Loucy (cell line): Measurements from ENCODE around the gene EREG.

ENCODE experiments used
- H2AFZ ChIP-seq: fragments of 200-600 bp; sonication (generic); 2 replicates; pipeline ENCODE4 v1.6.0; 2016; ENCODE audit warnings: antibody characterized with exemption, mild to moderate bottlenecking, low read length, moderate library complexity
- H3F3A ChIP-seq: fragments of 200-600 bp; 2 replicates; pipeline ENCODE4 v1.6.0; 2016; ENCODE audit warnings: antibody characterized with exemption, low read depth, mild to moderate bottlenecking
- H3K27me3 ChIP-seq: fragments of 200-600 bp; sonication (generic); 2 replicates; pipeline ENCODE4 v1.6.1; 2014; ENCODE audit warnings: low read length, mild to moderate bottlenecking; ENCODE audit not compliant: insufficient read depth, poor library complexity, severe bottlenecking
- H3K36me3 ChIP-seq: fragments of 200-600 bp; sonication (generic); 2 replicates; pipeline ENCODE4 v1.6.1; 2016; ENCODE audit warnings: low read length; ENCODE audit not compliant: insufficient read depth
- H3K4me1 ChIP-seq: fragments of 200-600 bp; sonication (generic); 2 replicates; pipeline ENCODE4 v1.5.1; 2014; ENCODE audit warnings: low read length, mild to moderate bottlenecking; ENCODE audit not compliant: insufficient read depth, poor library complexity, severe bottlenecking
- H3K4me2 ChIP-seq: fragments of 200-600 bp; sonication (generic); 2 replicates; pipeline ENCODE4 v1.6.0; 2014; ENCODE audit warnings: antibody characterized with exemption, low read length, low read depth, mild to moderate bottlenecking; ENCODE audit not compliant: poor library complexity, severe bottlenecking
- H3K4me3 ChIP-seq: fragments of 200-600 bp; sonication (generic); 2 replicates; pipeline ENCODE4 v1.5.1; 2014; ENCODE audit warnings: low read length, mild to moderate bottlenecking, mixed read lengths; ENCODE audit not compliant: poor library complexity, severe bottlenecking
- H3K79me2 ChIP-seq: fragments of 200-600 bp; sonication (generic); 2 replicates; pipeline ENCODE4 v1.6.1; 2014; ENCODE audit warnings: low read length; ENCODE audit not compliant: insufficient read depth
- H3K9ac ChIP-seq: fragments of 200-600 bp; sonication (generic); 2 replicates; pipeline ENCODE4 v1.6.0; 2014; ENCODE audit warnings: mild to moderate bottlenecking, low read depth, low read length, moderate library complexity; ENCODE audit not compliant: poor library complexity, severe bottlenecking
- H3K9me2 ChIP-seq: fragments of 200-600 bp; sonication (generic); replicated peaks from 2 replicates; pipeline ENCODE4 v1.6.1; 2016; ENCODE audit warnings: low read depth, low read length, mixed read lengths
- H3K9me3 ChIP-seq: fragments of 200-600 bp; sonication (generic); 2 replicates; pipeline ENCODE4 v1.6.1; 2014; ENCODE audit warnings: mild to moderate bottlenecking, antibody characterized with exemption, low read length, low read depth; ENCODE audit not compliant: insufficient read depth
- H4K20me1 ChIP-seq: fragments of 200-600 bp; sonication (generic); 2 replicates; pipeline ENCODE4 v1.6.0; 2014; ENCODE audit warnings: antibody characterized with exemption, low read length, mild to moderate bottlenecking; ENCODE audit not compliant: insufficient read depth, poor library complexity, severe bottlenecking
- CTCF ChIP-seq: fragments of 200-600 bp; sonication (generic); conservative IDR thresholded peaks from 2 replicates; pipeline ENCODE4 v1.5.1; 2014; ENCODE audit warnings: mild to moderate bottlenecking, antibody characterized with exemption, low read length
- EZH2phosphoT487 ChIP-seq: fragments of 200-600 bp; IDR thresholded peaks from 2 replicates; pipeline ENCODE4 v1.6.1; 2018; ENCODE audit warnings: antibody characterized with exemption, mild to moderate bottlenecking, moderate library complexity, borderline replicate concordance

Gene EREG

GRCh38 chr4:74324262-74324661 lies 40.7 kb upstream of the EREG start:
- H3K4me3 ChIP-seq = no peak overlapping the region
- TF ChIP-seq EZH2phosphoT487 (no peak), CTCF (no peak)
- H3F3A ChIP-seq = no peaks in the 10 kb centered on the region
- H3K79me2 ChIP-seq = no peaks in the 10 kb centered on the region
- H3K9ac ChIP-seq = no peak overlapping the region
- H2AFZ ChIP-seq = no peak overlapping the region
- peaks cover 3% of the 10 kb centered on the region for H3K4me1 ChIP-seq
- H3K9me2 ChIP-seq = no peaks in the 10 kb centered on the region
- H3K9me3 ChIP-seq = no peaks in the 10 kb centered on the region
- no peaks in the 10 kb centered on the region for H3K27me3 ChIP-seq
- no peaks in the 10 kb centered on the region for H3K36me3 ChIP-seq
- H3K4me2 ChIP-seq = no peak overlapping the region
- no peaks in the 10 kb centered on the region for H4K20me1 ChIP-seq

- H3K4me2 ChIP-seq = no peak overlapping the region
- H3K4me1 ChIP-seq = no peaks in the 10 kb centered on the region
- H3K36me3 ChIP-seq = no peaks in the 10 kb centered on the region
- H3F3A ChIP-seq = no peaks in the 10 kb centered on the region
- H3K9me3 ChIP-seq = no peaks in the 10 kb centered on the region
- H4K20me1 ChIP-seq = no peaks in the 10 kb centered on the region
- no peak overlapping the region for H3K4me3 ChIP-seq
- H3K9me2 ChIP-seq = no peaks in the 10 kb centered on the region
- H3K9ac ChIP-seq = no peak overlapping the region
- no peaks in the 10 kb centered on the region for H3K79me2 ChIP-seq
- no peak overlapping the region for H2AFZ ChIP-seq
- TF ChIP-seq EZH2phosphoT487 (no peak), CTCF (no peak)
- H3K27me3 ChIP-seq = no peaks in the 10 kb centered on the region
Observed at GRCh38 chr4:74325886-74326285, 39.1 kb upstream of the EREG start.

GRCh38 chr4:74327762-74328161 lies 37.2 kb upstream of the EREG start:
- Histone ChIP-seq H3K4me3 (no peak overlapping the region), H3K9me2 (no peaks in the 10 kb centered on the region), H3K79me2 (no peaks in the 10 kb centered on the region), H3K9me3 (no peaks in the 10 kb centered on the region), H3K27me3 (no peaks in the 10 kb centered on the region), H3K4me1 (no peaks in the 10 kb centered on the region), H4K20me1 (no peaks in the 10 kb centered on the region), H3K9ac (no peak overlapping the region), H3K4me2 (no peak overlapping the region), H3F3A (no peaks in the 10 kb centered on the region), H3K36me3 (no peaks in the 10 kb centered on the region), H2AFZ (no peak overlapping the region)
- TF ChIP-seq EZH2phosphoT487 = no peak

GRCh38 chr4:74328501-74328900 lies 36.4 kb upstream of the EREG start:
- no peaks in the 10 kb centered on the region for H3F3A ChIP-seq
- H3K36me3 ChIP-seq = no peaks in the 10 kb centered on the region
- TF ChIP-seq EZH2phosphoT487 (no peak), CTCF (no peak)
- no peaks in the 10 kb centered on the region for H3K4me1 ChIP-seq
- no peaks in the 10 kb centered on the region for H3K27me3 ChIP-seq
- no peaks in the 10 kb centered on the region for H3K9me3 ChIP-seq
- H3K79me2 ChIP-seq = no peaks in the 10 kb centered on the region
- H3K4me3 ChIP-seq = no peak overlapping the region
- H3K9me2 ChIP-seq = no peaks in the 10 kb centered on the region
- H3K4me2 ChIP-seq = no peak overlapping the region
- no peak overlapping the region for H3K9ac ChIP-seq
- no peak overlapping the region for H2AFZ ChIP-seq
- no peaks in the 10 kb centered on the region for H4K20me1 ChIP-seq
